OCI-M2 (cell line): ENCODE data around the gene ANLN.
"Not testable (repeated sequence)": the region's sequence is repeated elsewhere in the genome, so short reads cannot be mapped to it uniquely, and the experiment has no call there.

Source experiments
- DNase-seq: peaks from one replicate; lab custom pipeline; 2025; ENCODE audit not compliant: unreplicated experiment; lab: John Stamatoyannopoulos, UW

Gene ANLN

DNA sequence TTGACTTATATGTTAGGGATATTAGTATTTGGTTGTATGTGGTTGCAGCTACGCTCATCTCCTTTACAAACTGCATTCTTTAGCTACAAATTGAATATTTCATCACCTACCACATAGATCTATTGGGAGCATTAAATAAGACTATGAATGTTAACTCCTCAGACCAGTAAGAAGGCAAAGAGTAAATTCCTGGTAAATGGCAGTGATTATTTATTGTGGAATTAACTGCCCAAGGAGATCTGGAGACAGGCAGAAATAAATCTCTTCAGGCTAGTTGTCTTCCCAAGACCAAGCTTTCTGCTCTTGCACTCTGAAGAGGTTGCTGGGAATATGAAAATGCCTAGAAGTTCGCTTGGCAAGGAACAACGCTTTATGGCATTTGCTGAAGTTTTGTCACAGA is 74.6 kb downstream of the ANLN start:
- no peak for DNase-seq

- not testable (repeated sequence) for DNase-seq
Measured at GRCh38 chr7:36466001-36466400, 76.3 kb downstream of the ANLN start.

- no peak for DNase-seq
Measured at GRCh38 chr7:36468370-36469101, 78.9 kb downstream of the ANLN start.

GRCh38 chr7:36469236-36469635 is 79.6 kb downstream of the ANLN start:
- DNase-seq = no peak

DNA sequence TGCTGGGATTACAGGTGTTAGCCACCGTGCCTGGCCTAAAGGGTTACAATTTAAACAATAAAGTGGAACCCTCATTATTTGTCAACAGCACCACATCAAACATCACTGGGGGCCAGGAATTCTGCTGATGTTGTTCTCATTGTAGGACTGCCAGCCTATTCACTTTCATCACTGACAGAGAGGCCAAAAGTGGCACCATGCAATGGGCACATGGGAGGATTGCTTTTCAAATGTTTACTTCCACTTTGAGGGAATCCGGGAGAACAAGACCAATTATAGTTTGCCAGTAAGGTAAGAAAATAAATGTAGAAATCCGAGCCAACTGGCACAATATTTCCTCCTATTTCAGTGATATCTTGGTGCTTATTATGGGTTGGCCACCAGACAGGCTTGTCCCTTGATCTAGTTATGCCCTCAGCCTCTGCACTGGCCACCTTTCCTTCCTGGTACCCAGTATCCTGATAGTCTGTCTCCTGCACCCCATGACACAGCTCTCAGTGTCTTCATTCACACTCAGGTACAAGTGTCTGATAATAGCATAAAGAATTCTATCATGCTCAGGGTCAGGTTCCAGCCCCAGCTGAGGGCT is 82.6 kb downstream of the ANLN start:
- DNase-seq = no peak

DNA sequence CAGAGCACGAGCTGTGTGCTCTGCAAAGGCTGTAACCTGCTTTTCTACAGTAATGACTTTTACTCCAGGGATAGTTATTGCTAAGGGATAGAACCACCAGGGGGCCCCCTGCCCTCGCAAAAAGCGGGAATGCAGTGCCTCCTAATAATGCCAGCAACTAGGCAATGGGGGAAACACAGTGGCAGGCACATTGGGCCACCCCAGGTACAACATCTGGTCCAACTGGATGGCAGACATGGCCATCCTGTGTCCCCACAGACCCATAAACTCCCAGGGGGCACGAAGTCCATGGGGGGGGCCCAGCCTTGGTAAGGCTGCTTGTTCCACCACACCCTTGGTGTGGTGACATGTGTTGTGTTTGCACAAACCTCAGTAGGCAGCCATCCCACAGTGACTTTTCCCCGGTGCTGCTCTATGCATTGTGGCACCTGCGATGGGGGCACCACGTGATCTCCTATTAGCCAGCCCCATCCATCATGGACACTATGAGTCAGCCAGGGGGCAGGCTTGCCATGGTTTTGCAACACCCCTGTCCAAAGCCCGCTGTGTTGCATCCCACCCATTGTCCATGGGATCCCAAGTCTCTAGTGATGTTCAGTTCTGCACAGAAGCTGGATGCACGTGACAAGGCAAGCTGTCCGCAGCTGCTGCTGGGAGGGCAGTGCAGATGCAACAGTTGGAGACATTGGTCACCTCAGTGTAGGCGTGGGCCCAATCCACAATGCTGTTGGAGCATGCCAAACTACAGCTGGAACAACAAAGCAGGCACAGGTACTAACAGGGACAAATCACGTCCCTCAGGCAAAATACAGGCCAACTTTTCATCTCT is 84.0 kb downstream of the ANLN start:
- DNase-seq = peak; percentile 39

DNA sequence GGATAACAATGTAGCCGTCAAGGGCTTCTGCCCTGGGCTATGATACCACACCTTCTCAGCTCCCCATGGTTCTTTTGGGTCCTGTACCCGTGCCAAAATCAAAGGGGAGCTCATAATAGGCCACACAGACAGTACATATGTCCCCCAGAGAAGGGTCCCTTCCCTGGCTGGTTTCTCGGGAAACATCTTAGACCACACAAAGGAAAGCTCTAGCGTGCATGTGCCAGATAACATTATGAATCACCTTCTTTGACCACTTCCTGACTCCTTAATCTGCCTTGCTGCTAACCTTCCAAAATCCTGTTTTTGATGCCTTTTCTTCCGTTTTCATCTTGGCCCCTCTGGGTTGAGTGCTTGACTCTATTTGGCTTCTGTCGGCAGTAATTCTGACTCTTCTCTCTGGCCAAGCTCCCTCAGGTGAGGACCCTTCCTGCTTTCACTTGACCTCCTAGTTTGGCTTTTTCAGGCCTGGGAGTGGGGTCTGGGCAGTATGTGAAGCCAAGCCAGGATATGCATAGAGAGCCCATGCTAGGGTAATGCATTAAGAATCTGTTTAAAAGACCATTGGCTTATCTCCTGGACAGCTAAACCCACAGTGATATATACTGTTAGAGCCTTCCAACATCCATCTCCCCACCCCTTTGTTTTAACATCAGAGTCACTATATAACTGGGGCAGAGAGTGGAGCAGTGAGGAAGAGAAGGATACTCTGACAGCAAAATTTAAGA is 84.8 kb downstream of the ANLN start:
- peak; percentile 65 for DNase-seq

GRCh38 chr7:36475011-36475342 is 85.3 kb downstream of the ANLN start:
- DNase-seq = no peak

- DNase-seq = no peak
Measured at GRCh38 chr7:36475381-36475780, 85.7 kb downstream of the ANLN start.

GRCh38 chr7:36478745-36479144 is 89.1 kb downstream of the ANLN start:
- DNase-seq = no peak

- not testable (repeated sequence) for DNase-seq
Measured at GRCh38 chr7:36483853-36484252, 94.2 kb downstream of the ANLN start.

DNA sequence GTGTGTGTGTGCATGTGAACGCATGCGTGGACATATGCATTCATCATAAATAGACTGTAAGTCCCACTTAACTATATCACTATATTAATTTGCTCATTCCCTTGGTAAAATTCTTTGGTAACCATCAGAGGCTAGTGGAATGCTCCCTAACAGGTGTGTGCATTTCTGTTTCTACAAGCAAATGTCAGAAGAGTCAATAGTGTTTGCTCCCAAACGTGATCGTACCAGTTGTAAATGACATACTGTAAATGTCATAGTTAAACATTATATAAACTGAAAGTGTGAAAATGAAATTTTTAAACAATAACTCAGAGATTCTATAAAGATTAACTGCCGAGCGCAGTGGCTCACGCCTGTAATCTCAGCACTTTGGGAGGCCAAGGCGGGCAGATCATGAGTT is 94.6 kb downstream of the ANLN start:
- no peak for DNase-seq

DNA sequence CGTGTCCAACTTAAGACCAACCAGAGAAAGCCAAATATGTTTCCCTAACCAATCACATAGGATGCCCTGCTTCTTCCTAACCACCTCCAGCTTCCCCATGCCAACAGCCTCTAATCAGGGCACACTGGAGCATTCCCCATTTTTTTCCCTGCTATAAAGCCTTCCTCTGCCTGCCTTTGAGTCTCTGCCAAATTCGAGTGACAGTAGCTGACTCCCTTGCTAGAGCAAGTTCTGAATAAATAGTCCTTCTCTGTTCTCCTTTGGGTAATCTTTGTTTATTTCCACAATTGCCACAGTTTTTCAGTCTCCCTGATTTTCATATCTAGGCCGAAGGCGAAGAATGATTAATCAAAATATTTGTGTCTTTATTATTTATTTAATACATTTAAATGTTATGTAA is 96.7 kb downstream of the ANLN start:
- DNase-seq = no peak

DNA sequence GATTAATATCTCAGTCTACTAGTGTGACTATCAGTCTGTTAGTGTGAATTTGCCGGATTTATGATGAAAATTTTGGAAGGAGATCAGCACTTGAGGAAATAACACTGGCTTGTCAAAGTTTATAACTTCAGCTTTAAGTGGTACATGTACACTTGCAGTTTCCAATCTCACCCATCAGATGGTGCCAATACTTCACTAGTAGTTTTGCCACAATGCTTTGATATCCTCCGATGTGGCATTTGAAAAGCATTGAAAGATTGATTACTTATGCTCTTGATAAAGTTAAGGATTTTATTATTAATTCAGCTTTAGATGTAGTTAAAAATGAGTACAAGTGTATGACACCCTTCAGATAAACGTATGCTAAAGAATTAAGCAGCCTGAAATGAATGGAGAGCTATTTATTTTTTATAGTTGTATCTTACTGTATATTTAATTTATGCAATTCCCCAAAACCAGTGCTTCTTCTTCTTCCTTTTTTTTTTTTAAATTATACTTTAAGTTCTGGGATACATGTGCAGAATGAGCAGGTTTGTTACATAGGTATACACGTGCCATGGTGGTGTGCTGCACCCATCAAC is 98.2 kb downstream of the ANLN start:
- DNase-seq = peak; percentile 15

- not testable (repeated sequence) for DNase-seq
Measured at GRCh38 chr7:36488672-36489071, 99.0 kb downstream of the ANLN start.

DNA sequence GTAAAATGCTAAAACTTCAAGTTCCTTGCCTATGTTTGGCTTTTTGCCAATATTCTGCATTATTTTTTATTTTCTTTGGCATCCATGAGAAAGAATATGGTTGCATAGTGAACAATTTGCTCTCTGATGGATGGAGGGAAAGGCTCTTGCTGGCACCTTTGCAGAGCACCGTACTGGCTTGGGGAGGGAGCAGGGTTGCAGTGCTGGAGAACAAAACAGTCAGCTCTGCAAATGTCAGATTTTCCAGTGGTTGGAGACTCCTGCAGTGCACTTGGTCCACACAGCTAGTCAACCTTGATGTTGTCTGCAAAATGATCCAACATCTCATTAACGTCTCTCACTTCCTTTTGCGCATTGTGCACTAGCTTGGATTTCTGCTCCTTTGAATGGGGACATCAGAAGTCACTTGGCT is 100.8 kb downstream of the ANLN start:
- DNase-seq = no peak

GRCh38 chr7:36491317-36491716 is 101.7 kb downstream of the ANLN start:
- DNase-seq = no peak

GRCh38 chr7:36496576-36496975 is 106.9 kb downstream of the ANLN start:
- no peak for DNase-seq

- DNase-seq = not testable (repeated sequence)
Measured at GRCh38 chr7:36497176-36497575, 107.5 kb downstream of the ANLN start.

DNA sequence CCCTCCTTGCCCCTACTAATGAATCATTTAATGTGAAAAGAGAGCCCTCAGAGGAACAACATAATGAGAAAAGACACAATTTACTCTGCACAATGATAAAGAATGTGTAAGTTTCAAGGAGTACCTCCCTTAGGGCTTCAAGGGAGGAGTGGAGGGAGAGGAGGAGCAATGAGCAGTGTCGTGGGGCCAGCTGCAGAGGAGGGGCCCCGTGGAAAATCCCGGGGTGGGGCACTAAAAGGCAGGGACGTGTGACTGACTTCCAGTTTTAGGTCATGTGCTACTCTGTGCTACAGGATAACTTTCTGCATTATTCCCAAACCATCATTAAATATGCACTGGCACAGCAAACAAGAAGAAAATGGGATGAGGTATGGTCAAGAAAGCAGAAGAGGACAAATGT is 108.1 kb downstream of the ANLN start:
- DNase-seq = no peak
